ENCODE measurements around the gene AUTS2. TPM values are rescaled to one million over a fixed set of nuclear protein-coding genes. Genes with fewer than 3 reads are reported as not detected.

The AUTS2 gene
- total RNA-seq, 1 experiment from 2014 or later, result 256 TPM

DNA sequence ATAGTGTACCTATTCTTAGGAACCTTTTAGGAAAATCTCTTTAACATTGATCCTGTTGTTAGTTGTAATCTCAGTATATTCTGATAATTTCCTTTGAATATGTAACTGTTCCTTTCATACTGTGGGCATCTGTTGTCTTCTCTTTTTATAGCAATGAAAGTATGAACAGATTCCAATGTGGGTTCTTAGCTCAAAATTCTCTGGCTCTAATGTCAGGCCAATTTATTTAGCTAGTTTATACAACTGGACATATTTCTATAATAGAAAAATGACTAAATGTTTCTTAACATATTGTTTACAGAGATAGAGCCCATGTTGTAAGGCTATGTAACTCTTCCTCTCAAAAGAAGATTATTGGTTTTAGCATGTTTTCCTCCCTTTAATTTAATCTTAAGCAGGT is 363.2 kb downstream of the AUTS2 start:
- no peaks in the 10 kb centered on the region for H3K79me1 ChIP-seq (ENCODE audit: insufficient read depth, low read depth, low read length, poor library complexity, severe bottlenecking)
- no peak overlapping the region for H3K27ac Mint-ChIP-seq
- no peak overlapping the region for H3K9ac ChIP-seq (ENCODE audit: extremely low read depth, insufficient read length, low read length)
- no peaks in the 10 kb centered on the region for H3K9me3 Mint-ChIP-seq
- no peaks in the 10 kb centered on the region for H3K27me3 ChIP-seq (ENCODE audit: insufficient read depth, low read length)
- H2BK5ac ChIP-seq (ENCODE audit: insufficient read length, low read length), result no peak overlapping the region
- no peak overlapping the region for H4K91ac ChIP-seq (ENCODE audit: insufficient read length, low read depth, low read length)
- no peak overlapping the region for H2AFZ ChIP-seq (ENCODE audit: low read length)
- H3K23me2 ChIP-seq (ENCODE audit: insufficient read length, low read depth, low read length, poor library complexity, severe bottlenecking), result no peaks in the 10 kb centered on the region
- H3K4me1 Mint-ChIP-seq, result peaks cover 12 to 14% of the 10 kb centered on the region in 2 experiments
- no peak overlapping the region for H3K23ac ChIP-seq (ENCODE audit: insufficient read length, low read depth, low read length)
- no peak overlapping the region for H3K27ac ChIP-seq (ENCODE audit: insufficient read length, low read depth, low read length)
- no peak overlapping the region for H3K4me2 ChIP-seq (ENCODE audit: insufficient read depth, insufficient read length, low read length)
- no peak overlapping the region for H3K4me3 Mint-ChIP-seq
- no peak overlapping the region for H3K56ac ChIP-seq (ENCODE audit: insufficient read length, low read depth, low read length)
- H2BK120ac ChIP-seq (ENCODE audit: low read depth, low read length, poor library complexity, severe bottlenecking), result no peak overlapping the region
- no peak overlapping the region for H3K14ac ChIP-seq (ENCODE audit: insufficient read depth, low read length)
- no peak overlapping the region for H3T11ph ChIP-seq (ENCODE audit: low read length)
- peaks cover 8% of the 10 kb centered on the region; the same call in 1 of the 2 replicates for H3K4me1 ChIP-seq (ENCODE audit: insufficient read depth, low read length)
- H2BK12ac ChIP-seq (ENCODE audit: insufficient read length, low read depth, low read length), result no peak overlapping the region
- peaks cover 6% of the 10 kb centered on the region for H3K27me3 Mint-ChIP-seq (ENCODE audit: low read depth)
- H4K8ac ChIP-seq (replicated peaks; ENCODE audit: insufficient read length, low read depth, low read length), result no peak overlapping the region
- TF ChIP-seq, protein P1, sequence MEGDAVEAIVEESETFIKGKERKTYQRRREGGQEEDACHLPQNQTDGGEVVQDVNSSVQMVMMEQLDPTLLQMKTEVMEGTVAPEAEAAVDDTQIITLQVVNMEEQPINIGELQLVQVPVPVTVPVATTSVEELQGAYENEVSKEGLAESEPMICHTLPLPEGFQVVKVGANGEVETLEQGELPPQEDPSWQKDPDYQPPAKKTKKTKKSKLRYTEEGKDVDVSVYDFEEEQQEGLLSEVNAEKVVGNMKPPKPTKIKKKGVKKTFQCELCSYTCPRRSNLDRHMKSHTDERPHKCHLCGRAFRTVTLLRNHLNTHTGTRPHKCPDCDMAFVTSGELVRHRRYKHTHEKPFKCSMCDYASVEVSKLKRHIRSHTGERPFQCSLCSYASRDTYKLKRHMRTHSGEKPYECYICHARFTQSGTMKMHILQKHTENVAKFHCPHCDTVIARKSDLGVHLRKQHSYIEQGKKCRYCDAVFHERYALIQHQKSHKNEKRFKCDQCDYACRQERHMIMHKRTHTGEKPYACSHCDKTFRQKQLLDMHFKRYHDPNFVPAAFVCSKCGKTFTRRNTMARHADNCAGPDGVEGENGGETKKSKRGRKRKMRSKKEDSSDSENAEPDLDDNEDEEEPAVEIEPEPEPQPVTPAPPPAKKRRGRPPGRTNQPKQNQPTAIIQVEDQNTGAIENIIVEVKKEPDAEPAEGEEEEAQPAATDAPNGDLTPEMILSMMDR (conservative IDR thresholded peaks at IDR 0.05), result no peak
- H3K4ac ChIP-seq (ENCODE audit: low read depth, low read length), result no peak overlapping the region
- no peak overlapping the region for H2BK15ac ChIP-seq (ENCODE audit: low read depth, low read length)
- no peaks in the 10 kb centered on the region for H3K79me2 ChIP-seq (ENCODE audit: insufficient read depth, low read length)
- H3K18ac ChIP-seq (ENCODE audit: insufficient read length, low read depth, low read length), result no peak overlapping the region
- H4K5ac ChIP-seq (ENCODE audit: insufficient read length, low read depth, low read length), result no peak overlapping the region
- H3K9me3 ChIP-seq (ENCODE audit: control insufficient read depth, low read depth, low read length), result no peaks in the 10 kb centered on the region
- no peaks in the 10 kb centered on the region for H3K36me3 Mint-ChIP-seq (ENCODE audit: insufficient read depth in 1 of 3, low read depth in 3 of 3)
- no peak for DNase-seq
- H4K20me1 ChIP-seq (ENCODE audit: control insufficient read depth, insufficient read depth, insufficient read length), result no peaks in the 10 kb centered on the region
- H2BK20ac ChIP-seq (ENCODE audit: low read depth, low read length, poor library complexity, severe bottlenecking), result no peak overlapping the region
- no peak overlapping the region for H2AK5ac ChIP-seq (ENCODE audit: insufficient read length, low read length)

Measured in H9 (cell line).